ENCODE data around the gene PCGF3. TPM values are rescaled to one million over a fixed set of nuclear protein-coding genes. Genes with fewer than 3 reads are reported as not detected.

Gene PCGF3
- total RNA-seq, 4 donors from 2014 or later, result 56.5 to 256 (median 97.2) TPM

DNA sequence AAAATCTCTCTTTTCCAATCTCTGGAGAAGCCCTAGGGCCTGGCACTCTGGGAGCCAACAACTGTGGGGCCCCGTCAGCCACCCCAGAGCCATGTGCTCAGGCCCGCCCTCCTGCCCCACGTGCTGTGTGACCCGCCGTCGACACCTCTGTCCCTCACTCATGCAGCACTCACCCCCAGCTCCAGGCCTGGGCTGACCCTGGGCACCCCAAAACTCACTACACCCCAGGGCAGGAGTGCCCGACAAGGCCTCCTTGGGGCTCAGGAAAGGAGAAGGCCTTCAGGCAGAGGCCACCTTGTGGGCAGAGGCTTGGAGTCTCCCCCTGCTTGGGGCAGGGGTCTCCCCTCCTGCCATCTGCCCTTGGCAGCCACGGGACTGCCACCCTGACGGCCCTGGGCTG lies 25.5 kb upstream of the PCGF3 start:
- H3K4me1 ChIP-seq, result peaks cover 8 to 54% (median 48%) of the 10 kb centered on the region in 4 donors
- peak overlapping the region in 1 of 4 donors; percentile 69 for H3K27ac ChIP-seq
- H3K4me3 ChIP-seq, result no peak overlapping the region

DNA sequence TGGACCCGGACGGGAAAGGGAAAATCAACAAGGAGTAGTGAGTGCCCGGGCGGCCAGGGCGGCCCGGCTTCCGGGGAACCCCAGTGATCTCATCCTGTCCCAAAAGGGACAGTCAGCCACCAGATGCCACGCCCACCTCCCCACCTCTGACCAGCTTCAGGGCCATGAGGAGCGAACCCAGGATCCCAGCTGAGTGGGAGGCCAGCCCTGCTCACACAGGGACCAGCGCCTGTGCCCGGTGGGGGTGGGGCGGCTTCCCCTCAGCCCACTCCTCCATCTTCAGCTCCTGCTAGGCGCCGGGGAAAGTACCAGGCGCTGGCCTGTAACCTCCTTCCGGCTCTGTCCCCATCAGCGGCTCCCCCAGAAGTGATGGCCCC lies 25.1 kb upstream of the PCGF3 start:
- Histone ChIP-seq H3K27me3 (no peaks in the 10 kb centered on the region), H3K4me1 (peaks cover 3 to 50% (median 43%) of the 10 kb centered on the region in 4 donors), H3K27ac (peak overlapping the region; percentile 8 to 69 (median 29)), H3K36me3 (no peaks in the 10 kb centered on the region), H3K9me3 (no peaks in the 10 kb centered on the region), H3K4me3 (peak overlapping the region in 2 of 4 donors; percentile 39 to 51)
- TF ChIP-seq POLR2AphosphoS5 (IDR thresholded peaks at IDR 0.05) (no peak), EP300 (IDR thresholded peaks at IDR 0.05; ENCODE audit: low read depth) (no peak), POLR2A (IDR thresholded peaks at IDR 0.05) (no peak)
- TF ChIP-seq, protein P1, sequence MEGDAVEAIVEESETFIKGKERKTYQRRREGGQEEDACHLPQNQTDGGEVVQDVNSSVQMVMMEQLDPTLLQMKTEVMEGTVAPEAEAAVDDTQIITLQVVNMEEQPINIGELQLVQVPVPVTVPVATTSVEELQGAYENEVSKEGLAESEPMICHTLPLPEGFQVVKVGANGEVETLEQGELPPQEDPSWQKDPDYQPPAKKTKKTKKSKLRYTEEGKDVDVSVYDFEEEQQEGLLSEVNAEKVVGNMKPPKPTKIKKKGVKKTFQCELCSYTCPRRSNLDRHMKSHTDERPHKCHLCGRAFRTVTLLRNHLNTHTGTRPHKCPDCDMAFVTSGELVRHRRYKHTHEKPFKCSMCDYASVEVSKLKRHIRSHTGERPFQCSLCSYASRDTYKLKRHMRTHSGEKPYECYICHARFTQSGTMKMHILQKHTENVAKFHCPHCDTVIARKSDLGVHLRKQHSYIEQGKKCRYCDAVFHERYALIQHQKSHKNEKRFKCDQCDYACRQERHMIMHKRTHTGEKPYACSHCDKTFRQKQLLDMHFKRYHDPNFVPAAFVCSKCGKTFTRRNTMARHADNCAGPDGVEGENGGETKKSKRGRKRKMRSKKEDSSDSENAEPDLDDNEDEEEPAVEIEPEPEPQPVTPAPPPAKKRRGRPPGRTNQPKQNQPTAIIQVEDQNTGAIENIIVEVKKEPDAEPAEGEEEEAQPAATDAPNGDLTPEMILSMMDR (IDR thresholded peaks at IDR 0.05), result no peak
- intact Hi-C loops (cut with DNase I; ENCODE audit: low total_unique reads) (no loop called here), in situ Hi-C loops (cut with MboI; ENCODE audit: low pct_ligation_motif_present in 1 of 4, low pct_unique_long_range_greater_than_20kb in 1 of 4, low sequenced_read_pairs in 3 of 4) (no loop called here)
- WGBS, 2 donors (ENCODE audit: low coverage in 1 of 2), result 51 to 69% methylated on average over 9 to 17 of the region's 17 CpGs
- DNase-seq, result peak; percentile 55

More for the DNA sequence above, 25.5 kb upstream of the PCGF3 start:
- in situ Hi-C loops (cut with MboI; ENCODE audit: low pct_ligation_motif_present in 1 of 4, low pct_unique_long_range_greater_than_20kb in 1 of 4, low sequenced_read_pairs in 3 of 4) (no loop called here), intact Hi-C loops (cut with DNase I; ENCODE audit: low total_unique reads) (no loop called here)
- 79% methylated on average over 9 of the region's 9 CpGs; no CpG with 5 or more reads in 1 of the 2 donors for whole genome bisulfite sequencing, 2 donors (ENCODE audit: low coverage in 1 of 2)
- Histone ChIP-seq H3K36me3 (no peaks in the 10 kb centered on the region), H3K27me3 (no peaks in the 10 kb centered on the region), H3K9me3 (no peaks in the 10 kb centered on the region)
- DNase-seq, result no peak
- TF ChIP-seq, protein P1 (IDR thresholded peaks at IDR 0.05), result no peak
- TF ChIP-seq EP300 (IDR thresholded peaks at IDR 0.05; ENCODE audit: low read depth) (no peak), POLR2A (IDR thresholded peaks at IDR 0.05) (no peak), POLR2AphosphoS5 (IDR thresholded peaks at IDR 0.05) (no peak)

DNA sequence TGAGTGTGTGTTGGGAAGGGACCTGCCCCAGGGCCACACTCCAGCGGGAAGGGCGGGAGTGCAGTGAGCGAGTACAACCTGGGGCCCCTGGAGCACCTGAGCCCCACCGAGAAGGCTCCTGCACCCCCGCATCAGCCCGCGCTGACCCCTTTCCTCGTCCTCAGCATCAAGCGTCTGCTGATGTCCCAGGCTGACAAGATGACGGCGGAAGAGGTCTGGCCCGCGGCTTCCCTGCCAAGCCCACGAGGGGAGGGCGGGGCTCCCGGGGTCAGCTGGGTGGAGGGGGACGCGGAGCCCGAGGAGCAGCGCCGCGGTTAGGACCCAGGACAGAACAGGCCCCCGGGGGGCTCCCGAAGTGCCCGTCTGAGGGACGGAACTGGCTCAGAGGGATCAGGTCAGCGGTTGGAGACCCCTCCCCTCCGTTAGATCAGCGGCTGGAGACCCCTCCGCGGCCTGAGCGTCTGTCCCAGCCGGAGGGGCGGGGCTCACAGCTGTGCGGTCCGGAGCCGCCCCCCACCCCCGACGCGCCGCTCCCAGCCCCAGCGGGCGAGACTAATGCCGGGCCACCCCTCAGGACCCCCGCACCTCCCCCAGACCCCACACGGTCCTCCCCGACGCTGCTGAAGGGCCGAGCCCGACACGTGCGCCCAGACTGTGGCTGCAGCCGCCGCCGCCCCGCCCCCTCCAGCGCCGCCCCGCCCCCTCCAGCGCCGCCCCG lies 24.5 kb upstream of the PCGF3 start:
- intact Hi-C loops (cut with DNase I; ENCODE audit: low total_unique reads) (no loop called here), in situ Hi-C loops (cut with MboI; ENCODE audit: low pct_ligation_motif_present in 1 of 4, low pct_unique_long_range_greater_than_20kb in 1 of 4, low sequenced_read_pairs in 3 of 4) (no loop called here)
- Histone ChIP-seq H3K4me1 (peaks cover 3 to 49% (median 42%) of the 10 kb centered on the region in 4 donors), H3K4me3 (peak overlapping the region; percentile 20 to 51 (median 44)), H3K9me3 (no peaks in the 10 kb centered on the region), H3K27ac (peak overlapping the region; percentile 8 to 69 (median 29)), H3K27me3 (no peaks in the 10 kb centered on the region), H3K36me3 (no peaks in the 10 kb centered on the region)
- 2 to 20% methylated on average over 4 to 18 of the region's 62 CpGs for WGBS, 2 donors (ENCODE audit: low coverage in 1 of 2)
- TF ChIP-seq POLR2AphosphoS5 (IDR thresholded peaks at IDR 0.05) (peak in 1 of 3 donors; percentile 22), POLR2A (IDR thresholded peaks at IDR 0.05) (peak; percentile 10)
- TF ChIP-seq, protein P1 (IDR thresholded peaks at IDR 0.05), result no peak
- DNase-seq, result peak; percentile 83

DNA sequence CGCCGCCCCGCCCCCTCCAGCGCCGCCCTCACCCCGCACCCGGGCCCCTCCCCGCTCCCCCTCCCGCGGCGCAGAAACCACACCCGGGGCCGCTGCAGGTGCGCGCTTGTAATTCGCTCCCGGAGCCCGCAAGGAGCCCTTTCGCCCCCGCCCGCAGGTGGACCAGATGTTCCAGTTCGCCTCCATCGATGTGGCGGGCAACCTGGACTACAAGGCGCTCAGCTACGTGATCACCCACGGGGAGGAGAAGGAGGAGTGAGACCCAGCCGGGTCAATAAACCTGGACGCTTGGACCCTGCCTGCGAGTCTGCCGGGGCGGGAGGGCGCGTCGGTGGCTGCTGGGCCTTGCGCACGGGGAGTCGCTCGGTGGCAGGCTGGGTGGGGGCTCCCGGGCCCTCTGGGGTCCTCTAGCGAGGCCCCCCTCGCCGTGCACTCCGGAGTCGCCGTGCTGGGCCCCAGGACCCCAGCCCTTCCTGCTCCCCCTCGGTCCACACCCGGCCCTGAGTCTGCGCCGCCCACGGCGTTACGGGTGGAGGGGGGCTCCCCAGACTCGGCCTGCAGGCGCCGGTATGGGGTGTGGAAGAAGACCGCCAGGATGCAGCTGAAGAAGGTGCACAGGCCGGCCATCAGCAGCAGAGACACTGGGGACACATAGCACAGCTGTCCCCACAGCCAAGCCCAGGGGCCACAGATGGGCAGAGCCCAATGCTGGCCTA lies 23.7 kb upstream of the PCGF3 start:
- peak overlapping the region in 3 of 4 donors; percentile 9 to 32 (median 24) for H3K4me3 ChIP-seq
- intact Hi-C loops (cut with DNase I; ENCODE audit: low total_unique reads) (no loop called here), in situ Hi-C loops (cut with MboI; ENCODE audit: low pct_ligation_motif_present in 1 of 4, low pct_unique_long_range_greater_than_20kb in 1 of 4, low sequenced_read_pairs in 3 of 4) (no loop called here)
- no peaks in the 10 kb centered on the region for H3K9me3 ChIP-seq
- DNase-seq, result peak; percentile 90
- TF ChIP-seq POLR2AphosphoS5 (IDR thresholded peaks at IDR 0.05), result peak in 1 of 3 donors; percentile 33
- TF ChIP-seq POLR2A (IDR thresholded peaks at IDR 0.05), result no peak
- H3K36me3 ChIP-seq, result no peaks in the 10 kb centered on the region
- H3K4me1 ChIP-seq, result peaks cover 6 to 54% (median 46%) of the 10 kb centered on the region in 4 donors
- WGBS, 2 donors (ENCODE audit: low coverage in 1 of 2), result 33% methylated on average over 28 of the region's 58 CpGs; no CpG with 5 or more reads in 1 of the 2 donors
- peak overlapping the region in 3 of 4 donors; percentile 26 to 48 (median 35) for H3K27ac ChIP-seq
- H3K27me3 ChIP-seq, result no peaks in the 10 kb centered on the region

All from transverse colon (tissue), 4 donors.